Kidney tubule cell (primary cell): ENCODE results near the gene OR52W1.
"Not testable (repeated sequence)": the region's sequence is repeated elsewhere in the genome, so short reads cannot be mapped to it uniquely, and the experiment has no call there.

Source experiments
- DNase-seq: peaks from one replicate; pipeline ENCODE4 v3.0.0-alpha.2; 2018; ENCODE audit warnings: low spot score

Gene OR52W1

GRCh38 chr11:6217722-6218121 lies 18.7 kb downstream of the OR52W1 start:
- no peak for DNase-seq

- DNase-seq, result peak; percentile 92
Measured at GRCh38 chr11:6219359-6219758, 20.3 kb downstream of the OR52W1 start.

- no peak for DNase-seq
Measured at GRCh38 chr11:6223854-6224253, 24.8 kb downstream of the OR52W1 start.

DNA sequence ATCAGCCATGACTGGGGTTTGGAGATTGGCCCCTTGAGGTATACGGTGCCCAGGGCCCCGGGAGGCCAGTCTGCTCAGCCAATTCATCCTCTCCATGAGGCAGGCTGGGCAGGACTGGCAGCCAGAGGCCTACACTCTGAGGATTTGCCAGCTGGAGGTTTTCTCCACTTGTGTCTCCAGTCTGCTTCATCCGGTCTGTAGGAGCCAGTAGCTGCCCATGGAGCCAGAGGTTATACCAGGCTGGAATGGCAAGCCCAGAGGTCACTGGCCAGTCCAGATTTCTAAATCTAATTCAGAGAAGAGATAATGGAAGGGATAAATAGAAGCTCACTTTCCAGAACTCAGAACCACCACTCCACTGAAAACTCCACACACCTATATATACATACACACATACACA lies 25.4 kb downstream of the OR52W1 start:
- no peak for DNase-seq

GRCh38 chr11:6225024-6225423 lies 26.0 kb downstream of the OR52W1 start:
- no peak for DNase-seq

DNA sequence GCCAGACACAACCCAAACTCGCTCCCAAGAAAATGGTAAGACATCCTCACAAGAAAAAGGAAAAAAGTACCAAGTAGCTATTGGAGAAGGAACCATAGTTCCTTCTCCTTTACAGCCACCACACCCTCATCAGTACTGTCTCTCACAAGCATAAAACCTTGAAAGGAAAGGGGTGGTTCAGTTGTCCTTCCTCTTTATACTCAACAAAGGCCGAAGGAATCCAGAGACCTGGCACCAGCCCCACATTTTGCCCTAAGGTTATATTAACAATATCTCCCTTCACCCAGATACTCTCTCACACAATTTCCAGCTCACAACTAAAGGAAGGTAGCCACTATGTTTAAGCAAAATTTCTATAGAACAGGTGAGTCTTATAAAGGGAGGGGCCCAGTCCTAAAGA lies 26.9 kb downstream of the OR52W1 start:
- DNase-seq, result no peak

GRCh38 chr11:6228520-6228919 lies 29.5 kb downstream of the OR52W1 start:
- no peak for DNase-seq

DNA sequence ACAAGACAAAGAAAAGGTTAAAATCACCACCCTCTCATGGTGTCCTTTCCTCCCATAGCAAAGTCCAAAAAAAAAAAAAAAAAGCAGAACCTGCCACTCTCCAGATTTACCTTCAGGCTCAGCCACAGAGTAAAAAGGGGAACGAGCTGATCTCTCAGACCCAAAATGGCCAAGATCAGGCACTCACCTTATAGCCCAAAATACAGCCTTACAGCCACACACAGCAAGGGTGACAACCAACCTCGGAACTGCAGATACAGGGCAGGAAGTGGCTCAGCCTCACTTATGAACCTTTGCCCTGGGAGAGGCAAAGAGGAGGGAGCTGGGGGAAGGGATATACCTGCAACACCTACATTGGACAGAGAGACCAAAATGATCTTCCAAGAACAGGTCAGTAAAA lies 30.9 kb downstream of the OR52W1 start:
- peak; percentile 19 for DNase-seq

- no peak for DNase-seq
Measured at GRCh38 chr11:6232899-6233298, 33.9 kb downstream of the OR52W1 start.

- DNase-seq, result no peak
Measured at GRCh38 chr11:6233984-6234386, 35.0 kb downstream of the OR52W1 start.

DNA sequence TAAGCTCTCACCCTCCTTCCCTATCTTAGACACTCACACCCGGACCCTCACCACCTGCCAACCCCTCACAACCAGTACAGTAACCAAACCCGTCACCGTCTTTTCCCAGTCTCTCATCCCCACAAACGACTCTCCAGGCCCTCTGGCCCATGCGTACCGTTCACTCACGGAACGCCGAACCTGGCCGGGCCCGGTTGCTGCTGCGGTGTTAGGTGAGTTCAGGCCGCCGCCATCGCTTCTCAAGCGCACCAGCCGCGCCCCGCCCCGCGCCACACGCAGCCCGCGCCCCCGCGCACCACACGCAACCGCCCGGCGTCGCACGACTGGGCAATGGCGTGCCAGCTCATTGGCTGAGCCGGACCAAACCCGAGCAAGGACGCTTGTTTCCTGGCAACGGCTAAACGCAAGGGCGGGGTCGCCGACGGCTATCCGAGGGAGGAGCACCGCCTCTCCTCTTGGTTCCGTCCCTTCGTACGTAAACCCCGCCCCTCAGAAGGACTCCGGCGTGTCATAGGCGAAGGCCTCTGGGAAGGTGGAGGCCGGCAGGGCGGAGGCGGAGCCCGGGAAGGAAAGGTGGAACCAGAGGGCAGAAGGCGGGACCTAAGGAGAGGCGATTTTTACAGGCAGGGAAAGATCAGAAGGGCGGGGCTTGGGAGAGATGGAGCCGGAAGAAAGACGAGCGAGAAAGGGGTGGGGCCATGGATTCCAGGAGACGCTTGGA lies 35.5 kb downstream of the OR52W1 start, which contains the start of gene FHIP1B:
Gene FHIP1B (minus strand): TSS at position 250 of the 721 bp plus-strand sequence. CDS start 10,120 bp downstream, outside the sequence.
- DNase-seq, result peak; percentile 100

DNA sequence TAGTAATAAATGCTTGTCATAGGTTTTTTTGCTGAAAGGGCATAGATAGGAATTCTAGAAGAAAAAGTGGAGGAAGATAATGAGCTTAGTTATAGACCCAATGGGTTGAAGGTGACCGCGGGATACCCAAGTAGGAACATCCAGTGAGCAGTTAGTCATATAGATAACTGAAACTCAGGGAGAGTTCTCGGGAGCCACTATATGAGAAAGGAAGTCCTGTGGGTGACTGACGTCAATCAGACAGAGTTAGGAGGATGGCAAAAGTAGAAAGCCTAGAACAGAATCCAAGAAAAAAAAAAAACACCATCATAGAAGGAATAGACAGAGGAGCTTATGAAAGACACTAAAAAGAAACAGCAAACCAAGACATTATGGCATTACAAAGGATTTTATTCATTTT lies 38.2 kb downstream of the OR52W1 start:
- DNase-seq, result no peak

- no peak for DNase-seq
Measured at GRCh38 chr11:6237761-6238302, 38.8 kb downstream of the OR52W1 start.

GRCh38 chr11:6238902-6239301 lies 39.9 kb downstream of the OR52W1 start, which contains the start of gene CNGA4:
Gene CNGA4 (plus strand): TSS chr11:6239089. CDS start chr11:6239207, 118 bp downstream.
- no peak for DNase-seq

- DNase-seq, result no peak
Measured at GRCh38 chr11:6240139-6240538, 41.1 kb downstream of the OR52W1 start.

DNA sequence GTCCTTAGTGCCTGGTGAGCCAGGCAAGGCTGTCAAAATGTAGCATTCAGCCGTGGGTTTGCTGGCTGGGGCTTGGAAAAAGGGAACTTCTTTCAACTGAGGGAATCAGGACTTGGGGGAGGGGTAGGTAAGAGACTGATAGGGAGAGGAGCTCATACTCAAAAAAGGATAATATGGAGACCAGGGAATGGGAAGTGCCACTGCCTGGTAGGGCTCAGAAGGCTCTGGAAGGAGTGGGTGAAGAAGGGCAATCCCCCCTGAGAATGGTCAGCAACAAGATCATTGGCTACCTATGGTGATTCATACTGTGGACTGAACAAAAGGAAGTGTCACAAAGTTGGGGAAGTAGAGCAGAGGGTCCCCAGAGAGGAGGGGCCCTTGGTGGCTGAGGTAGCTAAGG lies 41.8 kb downstream of the OR52W1 start:
- no peak for DNase-seq

- no peak for DNase-seq
Measured at GRCh38 chr11:6241316-6241715, 42.3 kb downstream of the OR52W1 start.

DNA sequence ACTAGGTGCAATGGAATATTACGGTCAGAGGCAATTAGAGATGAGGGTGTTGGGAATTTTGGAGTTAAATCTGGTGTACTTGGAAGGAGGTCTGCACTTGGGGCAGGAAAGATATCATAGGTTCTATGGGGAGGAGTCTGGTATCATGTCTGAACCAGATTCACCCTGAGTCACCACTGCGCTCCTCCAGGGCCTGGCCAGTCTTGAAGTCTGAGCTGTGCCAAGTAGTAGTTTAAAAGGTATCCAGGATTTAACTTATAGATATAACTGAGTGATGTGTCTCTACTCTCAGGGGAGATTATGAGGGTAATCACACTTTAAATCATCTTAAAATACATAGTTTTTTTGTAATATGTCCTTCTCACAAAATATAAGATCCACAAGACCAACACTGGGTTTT lies 46.5 kb downstream of the OR52W1 start:
- DNase-seq, result no peak

DNA sequence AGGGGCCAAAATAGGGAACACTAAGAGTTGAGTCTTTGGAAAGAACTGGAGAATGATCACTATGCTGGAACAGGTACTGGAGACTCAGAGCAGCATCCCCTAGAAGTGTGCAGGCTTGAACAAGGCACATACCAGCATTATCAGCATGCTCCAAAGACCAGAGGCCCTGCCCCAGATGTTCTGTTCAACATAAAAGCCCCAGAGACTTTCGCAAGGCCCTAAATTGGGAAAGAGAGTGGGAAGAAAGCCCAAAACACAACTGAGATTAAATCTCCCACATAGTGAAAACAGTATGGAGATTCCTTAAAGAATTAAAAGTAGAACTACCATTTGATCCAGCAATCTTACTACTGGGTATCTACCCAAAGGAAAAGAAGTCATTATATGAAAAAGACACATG lies 49.2 kb downstream of the OR52W1 start:
- DNase-seq, result no peak

GRCh38 chr11:6248897-6249296 lies 49.9 kb downstream of the OR52W1 start:
- DNase-seq, result not testable (repeated sequence)
